ENCODE measurements around the gene TOM1L2.

GRCh38 chr17:17871913-17872312, 100.3 kb downstream of the TOM1L2 start:
- TF ChIP-seq POLR2A (IDR thresholded peaks at IDR 0.05) (no peak), CTCF (IDR thresholded peaks at IDR 0.05) (no peak)
